ENCODE measurements around the gene UNC119B. TPM values are rescaled to one million over a fixed set of nuclear protein-coding genes. Genes with fewer than 3 reads are reported as not detected.

The UNC119B gene
- polyA plus RNA-seq, 1 experiment = 41.9 TPM

- ChIA-PET CTCF (no interaction called here), POLR2A (no interaction called here)
- H3K9me3 ChIP-seq (ENCODE audit: control insufficient read depth, insufficient read depth, low read length) = no peaks in the 10 kb centered on the region
- DNase-seq (ENCODE audit: low read depth, low spot score) = no peak
- no peak overlapping the region for H3K27ac ChIP-seq (ENCODE audit: low read depth, low read length)
- no peaks in the 10 kb centered on the region for H3K27me3 ChIP-seq (ENCODE audit: control insufficient read depth, insufficient read depth, low read length)
- H3K4me3 ChIP-seq (ENCODE audit: low read depth, low read length) = no peak overlapping the region
- TF ChIP-seq, protein P1, sequence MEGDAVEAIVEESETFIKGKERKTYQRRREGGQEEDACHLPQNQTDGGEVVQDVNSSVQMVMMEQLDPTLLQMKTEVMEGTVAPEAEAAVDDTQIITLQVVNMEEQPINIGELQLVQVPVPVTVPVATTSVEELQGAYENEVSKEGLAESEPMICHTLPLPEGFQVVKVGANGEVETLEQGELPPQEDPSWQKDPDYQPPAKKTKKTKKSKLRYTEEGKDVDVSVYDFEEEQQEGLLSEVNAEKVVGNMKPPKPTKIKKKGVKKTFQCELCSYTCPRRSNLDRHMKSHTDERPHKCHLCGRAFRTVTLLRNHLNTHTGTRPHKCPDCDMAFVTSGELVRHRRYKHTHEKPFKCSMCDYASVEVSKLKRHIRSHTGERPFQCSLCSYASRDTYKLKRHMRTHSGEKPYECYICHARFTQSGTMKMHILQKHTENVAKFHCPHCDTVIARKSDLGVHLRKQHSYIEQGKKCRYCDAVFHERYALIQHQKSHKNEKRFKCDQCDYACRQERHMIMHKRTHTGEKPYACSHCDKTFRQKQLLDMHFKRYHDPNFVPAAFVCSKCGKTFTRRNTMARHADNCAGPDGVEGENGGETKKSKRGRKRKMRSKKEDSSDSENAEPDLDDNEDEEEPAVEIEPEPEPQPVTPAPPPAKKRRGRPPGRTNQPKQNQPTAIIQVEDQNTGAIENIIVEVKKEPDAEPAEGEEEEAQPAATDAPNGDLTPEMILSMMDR (IDR thresholded peaks at IDR 0.05; ENCODE audit: low read depth, low read length) = no peak
These were observed 12.5 kb downstream of the UNC119B start for GRCh38 chr12:120722784-120723183.

DNA sequence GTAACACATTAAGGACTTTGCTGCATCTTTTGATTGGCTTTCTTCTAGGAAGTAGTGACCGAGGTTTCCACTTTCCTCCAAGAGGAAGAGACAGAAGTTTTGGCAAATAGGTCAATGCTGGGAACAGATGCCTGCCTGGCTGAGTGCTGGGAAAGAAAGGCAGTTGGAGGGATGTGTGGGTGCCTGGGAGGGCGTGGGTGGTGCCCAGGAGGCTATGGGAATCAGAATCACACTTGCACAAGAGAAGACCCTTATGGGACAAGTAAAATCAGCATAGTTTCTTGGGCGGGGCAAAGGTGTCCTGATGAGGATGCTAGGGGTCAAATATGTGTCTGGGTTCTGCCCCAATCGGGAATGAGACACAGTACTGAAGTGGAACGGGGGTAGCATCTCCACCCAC, 14.5 kb downstream of the UNC119B start:
- CTCF ChIA-PET = interaction anchor here (1.3 to 1.4 kb wide), 2 partner anchors 76 to 142 kb away, joined by 3 to 4 read pairs; no protein-coding TSS in a partner anchor
- no peak for DNase-seq (ENCODE audit: low read depth, low spot score)
- TF ChIP-seq, protein P1 (IDR thresholded peaks at IDR 0.05; ENCODE audit: low read depth, low read length) = no peak
- H3K9me3 ChIP-seq (ENCODE audit: control insufficient read depth, insufficient read depth, low read length) = no peaks in the 10 kb centered on the region
- H3K4me3 ChIP-seq (ENCODE audit: low read depth, low read length) = no peak overlapping the region
- H3K27ac ChIP-seq (ENCODE audit: low read depth, low read length) = no peak overlapping the region
- H3K27me3 ChIP-seq (ENCODE audit: control insufficient read depth, insufficient read depth, low read length) = no peaks in the 10 kb centered on the region
- POLR2A ChIA-PET = no interaction called here

DNA sequence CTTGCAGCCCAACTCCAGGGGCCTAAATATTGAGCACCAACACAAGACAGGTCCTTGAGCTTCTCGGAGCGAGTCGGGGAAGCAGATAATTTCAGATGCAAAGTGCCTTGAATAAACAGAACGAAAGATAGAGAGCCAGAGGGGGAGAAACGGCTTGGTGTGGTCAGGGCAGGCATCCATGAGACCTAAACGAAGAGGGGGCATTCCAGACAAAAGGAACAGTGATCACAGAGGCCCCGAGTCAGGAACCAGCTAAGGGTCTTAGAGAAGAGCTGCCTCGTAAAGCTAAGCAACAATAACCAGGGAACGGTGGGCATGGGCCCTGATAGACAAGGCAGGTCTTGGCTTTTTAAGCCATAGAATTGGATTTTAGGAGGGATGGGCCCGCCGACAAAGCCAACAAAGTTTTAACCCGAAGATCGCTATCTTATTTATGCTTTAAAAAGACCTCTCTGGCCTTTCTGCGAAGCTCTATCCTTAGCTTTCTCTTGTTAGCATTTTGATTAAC, 14.9 kb downstream of the UNC119B start:
- POLR2A ChIA-PET = interaction anchor here (1.0 kb wide), 1 partner anchor 37 kb away, joined by 3 read pairs; no protein-coding TSS in a partner anchor
- TF ChIP-seq, protein P1 (IDR thresholded peaks at IDR 0.05; ENCODE audit: low read depth, low read length) = no peak
- CTCF ChIA-PET = interaction anchor here (0.9 to 1.4 kb wide), 3 partner anchors 76 to 247 kb away, joined by 3 to 4 read pairs (median 3); no protein-coding TSS in a partner anchor
- Histone ChIP-seq H3K9me3 (ENCODE audit: control insufficient read depth, insufficient read depth, low read length) (no peaks in the 10 kb centered on the region), H3K27ac (ENCODE audit: low read depth, low read length) (peak overlapping the region; percentile 39), H3K4me3 (ENCODE audit: low read depth, low read length) (peak overlapping the region; percentile 70), H3K27me3 (ENCODE audit: control insufficient read depth, insufficient read depth, low read length) (no peaks in the 10 kb centered on the region)
- DNase-seq (ENCODE audit: low read depth, low spot score) = no peak

DNA sequence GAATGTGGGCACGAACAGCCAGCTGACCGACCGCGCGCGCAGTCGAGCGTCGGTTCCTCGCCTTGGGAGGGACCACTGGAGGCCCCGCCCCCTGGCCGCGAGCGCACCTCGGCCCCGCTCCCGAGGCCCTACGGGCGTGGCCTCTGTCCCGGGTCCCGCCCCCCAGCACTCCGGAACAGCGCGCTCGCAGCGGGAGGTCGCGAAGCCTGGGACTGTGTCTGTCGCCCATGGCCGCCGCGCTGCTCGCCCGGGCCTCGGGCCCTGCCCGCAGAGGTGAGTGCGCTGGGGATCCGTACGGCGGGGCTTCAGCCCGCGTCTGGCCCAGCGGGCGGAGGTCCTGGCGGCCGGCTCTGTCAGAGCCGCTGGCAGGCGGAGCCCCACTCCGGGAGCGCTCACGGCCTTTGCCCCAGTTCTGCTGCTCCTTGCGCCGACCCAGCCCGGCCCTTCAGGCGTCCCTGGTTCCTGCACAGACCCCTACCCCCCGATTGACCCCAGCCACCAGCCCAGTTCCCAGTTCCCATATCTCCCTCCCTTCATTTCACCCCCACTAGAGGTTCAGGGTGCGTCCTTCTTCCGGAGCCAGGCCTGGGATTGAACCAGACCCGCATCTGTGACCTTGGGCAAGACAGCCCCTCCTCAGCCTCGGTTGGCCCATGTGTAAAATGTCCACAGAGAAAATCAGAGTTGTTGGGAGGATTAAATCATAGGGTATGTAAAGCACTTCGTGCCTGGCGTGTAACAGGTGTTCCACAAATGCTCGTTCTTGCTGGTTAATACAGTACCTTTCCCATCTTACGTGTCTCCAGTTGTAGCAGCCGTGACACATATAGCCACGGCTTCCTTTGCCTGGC, 15.6 kb downstream of the UNC119B start, which contains the start of gene ACADS:
Gene ACADS (plus strand): TSS at position 168 of the 851 bp plus-strand sequence. CDS start 60 bp downstream, at position 228.
- Histone ChIP-seq H3K9me3 (ENCODE audit: control insufficient read depth, insufficient read depth, low read length) (no peaks in the 10 kb centered on the region), H3K27ac (ENCODE audit: low read depth, low read length) (peak within 1 kb of the TSS; percentile 39), H3K27me3 (ENCODE audit: control insufficient read depth, insufficient read depth, low read length) (no peaks in the 10 kb centered on the region), H3K4me3 (ENCODE audit: low read depth, low read length) (peak within 1 kb of the TSS; percentile 70)
- ChIA-PET CTCF (interaction anchor here (0.9 to 1.4 kb wide), 3 partner anchors 77 to 246 kb away, joined by 3 to 4 read pairs (median 3); no protein-coding TSS in a partner anchor), POLR2A (interaction anchor here (1.0 kb wide), 1 partner anchor 37 kb away, joined by 3 read pairs; no protein-coding TSS in a partner anchor)
- DNase-seq (ENCODE audit: low read depth, low spot score) = peak; percentile 34
- TF ChIP-seq, protein P1 (IDR thresholded peaks at IDR 0.05; ENCODE audit: low read depth, low read length) = no peak

- no peak for DNase-seq (ENCODE audit: low read depth, low spot score)
- TF ChIP-seq, protein P1 (IDR thresholded peaks at IDR 0.05; ENCODE audit: low read depth, low read length) = no peak
- H3K9me3 ChIP-seq (ENCODE audit: control insufficient read depth, insufficient read depth, low read length) = no peaks in the 10 kb centered on the region
- peak overlapping the region; percentile 70; the same call in 1 of the 2 replicates for H3K4me3 ChIP-seq (ENCODE audit: low read depth, low read length)
- ChIA-PET CTCF (no interaction called here), POLR2A (no interaction called here)
- no peak overlapping the region for H3K27ac ChIP-seq (ENCODE audit: low read depth, low read length)
- no peaks in the 10 kb centered on the region for H3K27me3 ChIP-seq (ENCODE audit: control insufficient read depth, insufficient read depth, low read length)
These were observed 16.2 kb downstream of the UNC119B start for GRCh38 chr12:120726510-120726793.
